ENCODE data around the gene NTN5. TPM values are rescaled to one million over a fixed set of nuclear protein-coding genes. Genes with fewer than 3 reads are reported as not detected.
"Not testable (repeated sequence)": the region's sequence is repeated elsewhere in the genome, so short reads cannot be mapped to it uniquely, and the experiment has no call there.

The NTN5 gene
- total RNA-seq, 1 experiment from 2014 or later: not detected

DNA sequence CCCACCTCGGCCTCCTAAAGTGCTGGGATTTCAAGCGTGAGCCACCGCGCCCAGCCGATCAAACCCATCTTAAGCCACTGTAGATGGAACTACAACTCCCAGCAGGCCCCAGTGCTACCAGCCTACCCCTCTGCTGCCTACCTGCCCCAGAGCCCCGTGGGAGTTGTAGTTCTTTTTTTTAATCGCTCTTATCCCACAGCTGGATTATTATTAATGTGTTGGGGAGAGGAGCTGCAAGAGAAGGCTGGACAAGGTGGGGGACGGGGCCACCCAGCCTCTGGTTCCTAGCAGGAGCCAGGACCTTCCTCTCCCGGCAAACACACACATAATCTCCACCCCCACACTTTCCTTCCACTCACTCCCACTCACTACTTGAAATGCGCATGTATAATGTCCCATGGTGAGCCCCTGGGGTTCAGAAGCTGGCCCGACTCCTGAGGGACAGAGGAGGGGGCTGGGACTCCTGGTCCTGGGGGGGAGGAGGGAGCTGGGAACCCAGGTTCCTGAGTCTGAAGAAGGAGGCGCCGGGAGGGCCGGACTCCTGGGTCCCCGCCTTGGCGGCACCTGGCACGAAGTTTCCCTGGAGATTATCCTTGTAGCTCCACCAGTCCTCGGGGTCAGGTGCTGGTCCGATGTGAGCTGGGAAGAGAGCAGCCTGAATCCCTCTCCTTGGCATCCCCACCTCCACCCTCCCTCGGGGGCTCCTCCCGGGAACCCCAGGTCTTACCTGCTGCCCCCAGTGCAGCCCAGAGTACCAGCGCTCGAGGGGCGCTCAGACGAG lies 27.8 kb downstream of the NTN5 start:
- peak; percentile 53 for DNase-seq (ENCODE audit: low spot score)

DNA sequence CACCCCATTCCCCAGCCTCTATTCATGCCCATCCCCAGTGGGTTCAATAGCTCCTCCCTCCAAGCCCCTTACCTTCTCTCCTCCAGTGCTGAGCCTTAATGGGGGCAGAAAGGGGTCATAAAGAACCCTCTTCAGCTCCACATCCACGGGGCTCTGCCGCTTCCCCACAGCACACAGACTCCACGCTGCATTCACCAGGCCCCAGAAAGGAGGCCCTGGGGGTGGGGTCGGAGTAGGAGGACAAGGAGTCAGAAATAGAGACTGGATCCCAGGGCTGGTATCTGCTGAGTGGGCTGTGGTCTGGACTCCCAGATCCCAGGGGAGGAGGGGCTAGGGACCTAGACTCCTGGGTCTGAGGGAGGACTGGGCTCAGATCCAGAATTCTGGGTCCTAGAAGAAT lies 28.5 kb downstream of the NTN5 start:
- no peak for DNase-seq (ENCODE audit: low spot score)

DNA sequence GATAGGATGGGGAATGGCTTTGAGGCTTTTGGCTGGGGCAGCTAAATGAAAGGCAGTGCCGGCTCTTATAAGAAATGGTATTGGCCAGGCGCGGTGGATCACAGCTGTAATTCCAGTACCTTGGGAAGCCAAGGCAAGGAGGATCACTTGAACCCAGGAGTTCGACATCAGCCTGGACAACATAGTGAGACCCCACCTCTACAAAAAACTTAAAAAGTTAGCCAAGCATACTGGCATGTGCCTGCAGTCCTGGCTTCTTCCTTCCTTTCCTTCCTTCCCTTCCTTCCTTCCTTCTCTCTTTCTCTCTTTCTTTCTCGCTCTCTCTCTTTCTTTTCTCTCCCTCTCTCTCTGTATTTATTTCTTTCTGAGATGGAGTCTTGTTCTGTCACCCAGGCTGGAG lies 30.0 kb downstream of the NTN5 start:
- no peak for DNase-seq (ENCODE audit: low spot score)

DNA sequence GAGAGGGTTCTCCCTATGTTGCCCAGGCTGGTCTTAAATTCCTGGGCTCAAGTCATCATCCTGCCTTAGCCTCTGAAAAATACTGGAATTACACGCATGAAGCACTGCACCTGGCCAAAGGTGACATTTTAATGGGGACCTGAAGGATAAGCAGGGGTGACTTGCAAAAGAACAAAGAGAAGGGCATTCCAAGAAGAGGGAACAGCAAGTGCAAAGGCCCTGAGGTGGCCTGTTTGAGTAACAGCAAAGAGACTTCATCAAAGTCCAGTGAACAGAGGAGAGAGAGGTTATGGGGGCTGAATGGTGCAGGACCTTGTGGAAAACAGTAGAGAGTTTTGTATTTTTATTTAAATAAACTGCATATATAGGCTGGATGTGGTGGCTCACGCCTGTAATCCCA lies 31.0 kb downstream of the NTN5 start:
- no peak for DNase-seq (ENCODE audit: low spot score)

DNA sequence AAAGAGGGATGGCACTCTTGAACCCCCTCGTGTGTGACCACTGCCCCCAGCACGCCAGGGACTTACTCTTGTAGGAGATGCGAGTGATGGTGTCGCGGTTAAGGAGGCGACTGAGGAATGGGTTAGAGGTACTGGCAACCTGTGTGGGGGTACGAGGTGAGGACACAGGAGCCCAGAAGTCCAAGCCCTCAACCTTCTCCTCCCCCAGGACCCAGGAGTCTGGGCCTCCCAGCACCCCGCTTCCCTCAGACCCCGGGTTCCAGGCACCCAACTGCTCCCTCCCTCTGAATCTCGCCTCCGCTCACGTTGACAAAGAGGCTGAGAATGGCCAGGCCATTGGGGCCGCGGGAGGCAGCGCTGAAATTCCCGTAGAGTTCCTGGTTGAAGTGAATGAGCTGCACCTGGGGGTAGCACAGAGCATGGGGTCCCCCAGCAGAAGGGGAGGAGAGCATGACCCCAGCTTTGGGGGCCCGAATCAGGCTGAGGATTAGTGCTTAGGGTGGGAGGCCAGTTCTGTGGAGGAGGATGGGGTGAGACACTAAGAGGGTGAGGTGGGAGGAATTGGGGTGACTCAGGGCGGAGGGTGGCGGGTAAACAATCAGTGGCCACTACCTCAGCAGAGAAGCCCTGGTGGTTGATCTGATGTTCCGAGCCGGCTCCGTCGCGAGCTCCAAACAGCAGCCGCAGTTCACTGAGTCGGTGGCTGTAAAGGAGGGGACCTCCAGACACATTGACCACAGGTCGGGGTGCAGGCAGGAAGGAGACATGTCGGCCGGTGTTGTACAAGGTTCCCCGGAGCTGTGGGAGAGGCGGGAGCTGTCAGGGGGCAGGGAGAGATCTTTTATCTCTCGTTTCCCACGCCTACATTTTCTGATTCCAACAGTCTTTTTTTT lies 33.1 kb downstream of the NTN5 start:
- DNase-seq (ENCODE audit: low spot score): no peak

DNA sequence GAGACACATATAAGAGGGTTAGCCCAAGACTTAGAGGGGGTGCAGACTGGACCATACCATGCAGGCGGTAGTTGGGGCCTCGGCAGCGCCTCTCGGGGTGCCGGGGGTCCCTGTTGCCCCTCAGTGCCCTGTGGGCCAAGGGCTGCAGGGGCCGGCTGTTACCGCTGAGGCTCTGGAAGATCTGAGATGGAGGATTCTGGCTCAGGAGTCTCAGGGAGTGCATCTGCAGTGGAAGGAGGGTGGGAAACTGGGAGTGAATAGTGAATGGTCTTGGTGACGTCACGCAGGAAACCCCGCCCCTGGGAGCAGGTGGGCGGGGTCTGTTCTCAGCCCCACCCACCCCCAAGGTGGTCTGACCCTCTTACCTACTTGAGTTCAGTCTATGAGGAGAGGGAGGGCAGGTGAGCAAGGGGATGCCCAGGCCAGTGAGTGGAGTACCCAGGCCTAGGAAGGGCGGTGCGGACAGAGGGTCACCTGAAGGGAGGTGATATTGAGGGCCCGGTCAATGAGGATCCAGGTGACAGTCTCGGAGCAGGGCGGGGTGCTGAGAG lies 33.9 kb downstream of the NTN5 start:
- no peak for DNase-seq (ENCODE audit: low spot score)

DNA sequence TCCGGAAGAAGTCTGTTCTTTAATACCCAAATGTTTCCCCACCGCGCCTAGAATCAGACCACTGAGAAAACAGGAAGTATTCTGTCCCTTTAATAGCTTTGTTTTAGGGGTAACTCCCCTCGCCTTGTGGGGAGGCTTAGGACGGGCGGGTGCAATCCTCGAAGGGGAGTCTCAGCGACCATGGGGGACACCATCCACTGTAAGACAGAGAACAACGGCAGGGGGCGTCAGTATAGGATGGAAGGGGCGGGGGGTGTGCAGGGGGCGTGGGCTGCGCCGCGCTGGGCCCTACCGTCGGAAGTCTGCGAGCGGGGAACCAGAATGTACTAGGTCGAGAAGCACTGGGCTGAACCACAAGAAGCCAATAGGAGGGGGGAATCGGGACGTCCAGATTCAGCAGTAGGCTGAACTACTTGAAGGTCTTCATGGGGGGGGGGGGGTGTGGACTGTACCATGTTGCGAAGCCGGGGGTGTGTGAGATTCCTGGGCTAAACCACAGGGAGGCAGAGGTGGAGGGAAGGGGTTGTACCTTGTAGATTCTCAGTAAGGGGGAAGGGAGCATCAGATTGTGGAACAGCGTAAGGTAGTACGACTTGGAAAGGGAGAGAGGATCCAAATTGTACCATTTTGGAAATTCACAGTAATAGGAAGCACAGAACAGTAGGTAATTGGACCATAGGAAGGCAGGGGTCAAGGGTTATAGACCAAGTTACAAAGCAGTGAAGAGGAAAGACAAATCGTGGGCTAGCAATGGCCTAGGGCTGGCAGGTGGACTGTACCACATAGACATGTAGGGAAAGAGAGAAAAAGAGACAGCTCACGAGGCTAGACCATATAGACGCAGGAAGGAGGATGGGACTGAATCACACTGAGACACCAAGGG lies 34.6 kb downstream of the NTN5 start:
- peak; percentile 80 for DNase-seq (ENCODE audit: low spot score)

DNA sequence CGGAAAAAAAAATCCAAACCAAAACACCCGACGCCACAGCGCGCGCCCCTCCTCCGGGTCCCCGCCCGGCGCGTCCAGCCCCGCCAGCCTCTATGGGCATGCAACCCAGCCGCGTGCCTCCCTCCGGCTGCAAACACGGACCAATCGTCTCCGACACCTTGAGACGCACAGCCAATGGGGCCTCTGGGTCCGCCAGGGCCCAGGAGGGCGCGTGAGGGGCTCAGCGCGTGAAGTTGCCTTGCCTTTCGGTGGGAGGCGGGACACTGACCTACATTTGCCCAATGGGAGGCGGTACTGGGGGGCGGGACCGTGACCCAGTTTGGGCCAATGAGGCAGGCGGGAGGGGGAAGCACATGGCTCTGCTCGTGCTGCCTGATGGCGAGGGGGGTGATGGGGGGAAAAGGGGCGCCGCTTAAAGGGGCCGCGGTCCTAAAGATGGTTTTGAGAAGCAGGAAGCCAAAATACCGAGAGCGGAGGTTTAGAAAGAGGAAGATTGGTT lies 35.3 kb downstream of the NTN5 start:
- peak; percentile 91 for DNase-seq (ENCODE audit: low spot score)

DNA sequence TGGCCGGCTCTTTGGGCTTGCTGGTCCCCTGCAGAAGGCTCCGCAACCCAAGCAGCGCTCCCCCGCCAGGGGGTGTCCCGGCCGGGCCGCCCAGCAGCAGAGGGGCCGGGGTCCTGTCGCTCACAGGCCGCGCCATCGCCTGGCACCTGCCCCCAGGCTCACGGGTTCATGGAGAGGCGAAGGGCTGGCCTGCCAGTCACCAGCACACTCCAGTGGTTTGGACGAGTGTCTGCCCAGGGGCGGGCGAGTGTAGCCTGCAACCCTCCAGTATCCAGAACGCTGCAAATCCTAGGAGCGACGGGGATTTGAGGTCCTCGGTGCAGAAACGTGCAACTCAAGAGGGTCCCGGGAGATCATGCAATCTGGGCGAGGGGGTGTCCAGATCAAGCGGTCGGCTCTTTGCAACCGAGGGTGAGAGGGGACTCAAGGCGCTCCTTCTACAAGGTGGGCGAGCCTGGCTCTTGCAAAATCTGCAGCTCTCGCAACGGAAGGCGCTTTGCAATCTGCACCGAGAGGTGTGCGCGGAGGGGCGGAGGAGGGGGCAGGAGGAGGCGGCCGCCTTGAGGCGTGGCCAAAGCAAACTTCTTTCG lies 35.9 kb downstream of the NTN5 start, which contains the start of gene DBP:
TSS of gene DBP (minus strand) at position 521 of the 590 bp plus-strand sequence. CDS start at position 136, 385 bp downstream.
- DNase-seq (ENCODE audit: low spot score): no peak

DNA sequence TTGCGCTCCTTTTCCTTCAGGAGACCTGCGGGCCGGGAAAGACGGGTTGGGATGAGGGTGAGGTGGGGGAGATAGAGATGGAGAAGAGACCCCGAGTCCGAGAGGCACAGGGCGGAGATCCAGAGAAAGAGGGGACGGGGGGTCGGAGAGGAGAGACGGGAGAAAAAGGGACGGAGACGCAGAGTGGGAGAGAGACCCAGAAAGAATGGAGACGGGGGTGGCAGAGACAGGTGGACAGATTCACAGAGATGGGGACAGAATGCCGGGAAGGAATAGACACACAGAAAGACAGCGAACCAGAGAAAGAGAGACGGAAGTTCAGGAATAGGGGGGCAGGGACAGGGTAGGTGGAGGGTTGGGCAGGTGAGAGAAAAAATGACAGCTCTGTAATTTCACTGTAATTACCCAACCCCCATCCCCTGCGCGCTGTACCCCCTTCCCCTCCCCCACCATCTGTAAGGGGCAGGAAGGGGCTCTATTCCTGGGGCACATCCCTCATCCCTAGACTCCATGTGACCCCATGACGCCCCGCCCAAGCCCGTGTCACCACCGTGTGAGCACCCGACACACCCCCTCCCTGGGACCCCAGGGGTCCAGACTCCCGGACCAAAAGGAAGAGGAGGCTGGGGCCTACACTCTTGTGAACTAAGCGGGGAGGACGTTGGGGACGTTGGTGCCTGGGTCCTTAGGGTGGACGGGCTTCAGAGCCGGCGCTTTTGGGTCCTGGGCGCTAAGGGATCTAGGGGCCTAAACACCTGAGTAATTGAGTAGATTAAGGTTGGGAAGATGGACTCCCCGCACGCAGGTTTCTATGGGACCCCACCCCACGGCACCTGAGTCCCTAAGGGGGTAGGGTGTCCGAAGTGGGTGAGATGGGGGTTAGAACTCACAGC lies 36.6 kb downstream of the NTN5 start:
- DNase-seq (ENCODE audit: low spot score): no peak

DNA sequence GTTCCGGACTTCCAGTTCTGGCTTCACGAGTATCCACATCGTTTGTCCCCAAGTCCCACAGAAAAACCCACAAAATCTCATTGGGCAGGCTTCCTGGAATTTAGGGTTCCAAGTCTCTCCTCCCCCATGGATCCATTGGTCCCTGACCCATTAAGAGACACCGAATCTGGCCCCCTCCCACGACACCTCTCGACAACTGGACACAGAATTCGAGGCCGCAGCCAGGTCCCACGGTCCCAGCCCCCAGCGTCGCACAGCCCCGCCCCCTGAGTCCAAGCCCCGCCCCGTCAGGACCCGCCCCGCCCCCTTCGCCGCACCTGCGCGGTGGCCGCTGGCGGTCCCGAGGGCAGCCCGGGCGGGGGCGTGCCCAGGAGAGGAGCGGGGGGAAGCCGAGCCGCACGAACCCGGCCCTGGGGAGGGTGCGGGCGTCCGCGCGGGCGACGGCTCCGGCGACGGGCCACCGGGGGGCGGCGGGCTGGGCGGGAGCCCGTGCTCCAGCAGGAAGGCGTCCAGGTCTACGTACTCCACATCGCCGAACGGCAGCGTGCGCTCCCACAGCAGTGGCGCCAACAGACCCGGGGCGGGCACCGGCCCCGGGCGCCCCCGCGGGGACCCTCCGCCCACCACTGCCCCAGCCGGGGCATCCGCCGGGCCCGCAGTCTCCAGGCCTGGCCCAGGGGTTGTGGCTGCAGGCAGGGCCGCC lies 37.4 kb downstream of the NTN5 start:
- no peak for DNase-seq (ENCODE audit: low spot score)

DNA sequence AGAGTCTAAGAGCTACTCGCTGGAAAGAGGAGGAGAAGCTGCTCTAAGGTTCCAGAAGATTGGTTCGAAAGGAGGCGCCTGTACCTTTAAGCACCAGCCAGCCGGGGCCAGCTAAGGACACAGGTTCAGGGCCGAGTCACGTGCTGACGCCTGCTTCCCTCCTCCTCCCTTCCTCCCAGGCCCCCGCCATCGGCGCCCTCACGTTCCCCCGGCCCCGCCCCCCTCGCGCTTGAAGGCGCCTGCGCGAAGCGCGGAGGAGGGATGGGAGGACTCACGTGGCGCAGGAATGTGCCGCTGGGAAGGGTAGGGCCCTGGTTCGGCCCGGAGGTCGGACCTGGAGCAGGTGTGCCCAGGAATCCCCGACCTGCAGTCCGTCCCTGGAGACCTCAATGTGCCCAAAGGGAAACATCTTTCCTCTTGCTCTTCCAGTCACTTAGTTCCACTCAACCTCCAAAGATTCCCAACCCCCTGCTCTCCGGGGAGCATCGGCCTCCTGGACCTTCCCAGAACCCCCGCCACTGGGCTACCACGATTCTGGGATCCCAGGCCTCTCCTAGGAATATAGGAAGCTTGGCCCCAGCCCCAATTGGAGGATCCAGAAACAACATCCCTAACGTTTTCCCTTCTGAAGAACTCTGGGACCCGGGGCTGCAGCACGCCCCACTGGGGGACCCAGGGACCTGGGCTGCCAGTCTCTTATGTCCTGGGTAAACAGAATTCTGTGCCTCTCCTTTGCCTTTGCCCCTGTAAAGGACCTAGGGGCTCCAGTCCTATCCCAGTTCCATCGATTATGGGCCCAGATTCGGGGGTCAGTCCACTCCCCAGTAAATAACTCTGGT lies 38.2 kb downstream of the NTN5 start:
- DNase-seq (ENCODE audit: low spot score): peak; percentile 87

DNA sequence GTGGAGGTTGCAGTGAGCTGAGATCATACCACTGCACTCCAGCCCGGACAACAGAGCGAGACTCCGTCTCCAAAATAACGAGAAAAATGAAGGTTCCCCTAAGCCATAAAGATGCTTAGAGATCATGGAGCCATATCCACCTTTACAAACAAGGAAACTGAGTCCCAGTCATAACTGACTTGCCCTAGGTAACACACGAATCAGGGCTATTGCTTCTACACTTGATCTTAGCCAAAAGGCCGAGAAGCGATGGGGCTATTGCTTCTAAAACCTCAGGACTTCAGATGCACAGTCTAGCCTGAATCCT lies 38.8 kb downstream of the NTN5 start:
- no peak for DNase-seq (ENCODE audit: low spot score)

DNA sequence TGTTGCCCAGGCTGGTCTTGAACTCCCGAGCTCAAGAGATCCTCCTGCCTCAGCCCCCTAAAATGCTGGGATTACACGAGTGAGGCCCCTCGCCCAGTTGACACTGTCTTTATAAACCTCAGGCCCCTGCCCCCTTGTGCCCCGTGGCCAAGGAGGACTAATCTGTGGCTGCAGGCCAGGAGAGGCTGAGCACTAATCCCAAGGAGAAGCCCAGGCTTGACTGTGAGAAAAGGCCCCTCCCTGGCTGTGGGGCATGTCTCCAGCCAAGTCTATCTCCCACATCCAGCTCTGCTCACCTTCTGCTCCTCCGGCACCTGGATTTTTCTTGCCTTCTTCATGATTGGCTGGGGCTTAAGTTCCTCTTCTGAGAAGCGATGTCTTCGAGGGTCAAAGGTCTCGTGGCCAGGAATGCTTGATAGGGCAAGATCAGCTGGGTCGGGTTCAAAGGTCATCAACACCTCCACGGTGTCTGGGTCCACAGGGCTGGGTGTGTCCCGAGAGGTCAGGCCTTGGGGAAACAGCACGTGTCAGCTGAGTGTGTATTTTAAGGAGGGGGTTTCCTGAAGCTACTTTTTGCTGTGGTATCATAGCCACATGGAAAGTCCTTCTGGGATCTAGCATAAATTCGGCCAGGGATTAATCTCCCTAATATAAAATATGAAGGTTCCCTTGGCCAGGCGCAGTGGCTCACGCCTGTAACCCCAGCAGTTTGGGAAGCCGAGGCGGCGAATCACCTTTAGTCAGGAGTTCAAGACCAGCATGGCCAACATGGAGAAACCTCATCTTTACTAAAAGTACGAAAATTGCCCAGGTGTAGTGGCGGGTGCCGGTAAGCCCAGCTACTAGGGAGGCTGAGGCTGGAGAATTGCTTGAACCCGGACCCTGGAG lies 39.4 kb downstream of the NTN5 start:
- no peak for DNase-seq (ENCODE audit: low spot score)

DNA sequence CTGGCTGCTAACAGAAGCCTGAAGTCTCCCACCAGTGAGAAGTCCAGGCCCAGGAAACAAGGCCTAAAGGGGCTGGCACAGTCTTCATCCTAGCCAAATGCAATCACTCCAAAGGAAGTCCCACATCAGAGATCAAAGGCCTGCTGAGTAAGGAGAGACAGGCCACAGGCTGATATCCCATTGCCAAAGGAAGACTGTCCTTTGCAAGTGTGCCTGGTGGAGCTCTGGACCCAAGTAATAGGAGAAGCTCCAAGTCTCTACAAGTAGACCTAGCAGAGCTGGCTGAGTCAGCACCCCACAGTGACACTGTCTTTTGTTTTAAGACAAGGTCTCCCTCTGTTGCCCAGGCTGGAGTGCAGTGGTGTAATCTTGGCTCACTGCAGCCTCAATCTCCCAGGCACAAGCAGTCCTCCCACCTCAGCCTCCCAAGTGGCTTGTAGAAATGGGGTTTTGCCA lies 40.1 kb downstream of the NTN5 start:
- DNase-seq (ENCODE audit: low spot score): no peak

DNA sequence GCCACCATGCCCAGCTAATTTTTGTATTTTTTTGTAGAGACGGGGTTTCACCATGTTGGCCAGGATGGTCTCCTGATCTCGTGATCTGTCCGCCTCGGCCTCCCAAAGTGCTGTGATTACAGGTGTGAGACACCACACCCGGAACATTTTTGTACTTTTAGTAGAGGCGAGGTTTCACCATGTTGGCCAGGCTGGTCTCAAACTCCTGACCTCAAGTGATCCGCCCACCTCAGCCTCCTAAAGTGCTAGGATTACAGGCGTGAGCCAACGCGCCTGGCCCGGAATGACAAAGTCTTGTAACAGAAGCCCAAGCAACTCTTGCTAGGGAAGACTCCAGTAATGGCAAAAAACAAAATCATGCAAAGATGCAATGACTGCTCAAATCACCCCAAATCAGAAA lies 40.5 kb downstream of the NTN5 start:
- not testable (repeated sequence) for DNase-seq (ENCODE audit: low spot score)

DNA sequence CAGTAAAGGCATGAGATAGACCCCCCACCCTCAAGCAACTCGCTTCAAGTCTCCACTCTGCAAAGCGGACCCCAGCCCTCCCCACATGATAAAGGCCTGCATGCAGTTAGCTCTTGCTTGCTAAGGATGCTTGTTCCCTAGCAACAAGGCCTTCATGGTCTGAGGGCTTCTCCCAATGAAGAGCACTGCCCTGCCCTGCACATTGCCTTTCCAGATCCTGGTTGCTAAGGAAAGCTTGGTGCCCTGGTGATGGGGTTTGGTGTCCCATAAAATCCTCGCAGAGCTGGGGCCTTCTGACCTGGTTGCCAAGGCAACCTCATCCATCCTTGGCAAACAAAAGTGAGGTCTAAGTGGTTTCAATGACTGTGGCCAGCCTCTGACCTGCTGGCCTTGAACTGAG lies 41.6 kb downstream of the NTN5 start:
- DNase-seq (ENCODE audit: low spot score): no peak
